IMR-90 (cell line): ENCODE measurements around the gene CCDC175. TPM values are rescaled to one million over a fixed set of nuclear protein-coding genes. Genes with fewer than 3 reads are reported as not detected.

Source experiments
- ATAC-seq: fragments of 200-7000 bp; cut with Tn5 transposase; 2 replicates; pipeline ENCODE4 v1.9.1; 2020; ENCODE audit warnings: low read depth, mild to moderate bottlenecking, moderate library complexity
- BruUV-seq: library from RNA; stranded (reverse); fragments of 400-500 nt; replicated peaks from 2 replicates; lab custom pipeline; 2021; lab: Mats Ljungman, UMichigan
- CTCF ChIA-PET: fragments of 300-600 bp; formaldehyde crosslinking; extraction: SDS; loops from one replicate; lab custom pipeline; 2021; ENCODE audit warnings: antibody characterized with exemption; lab: Yijun Ruan, JAX
- POLR2A ChIA-PET: fragments of 300-600 bp; sonication (Branson Sonifier 250); formaldehyde crosslinking; loops from one replicate; lab custom pipeline; 2022; ENCODE audit warnings: antibody characterized with exemption; ENCODE audit not compliant: unreplicated experiment; lab: Charles Lee
- DNase-seq: peaks from one replicate; pipeline ENCODE4 v3.0.0; 2013
- H2AFZ ChIP-seq: replicated peaks from 2 replicates; pipeline ENCODE3; 2013; ENCODE audit warnings: low read length, mild to moderate bottlenecking; ENCODE audit not compliant: poor library complexity
- H2AK5ac ChIP-seq: 2 replicates; pipeline ENCODE4 v1.6.1; 2013; ENCODE audit warnings: low read depth, low read length, inconsistent platforms
- H2AK9ac ChIP-seq: replicated peaks from 2 replicates; pipeline ENCODE3; 2013; ENCODE audit warnings: mild to moderate bottlenecking, low read depth, low read length, moderate library complexity; ENCODE audit not compliant: poor library complexity
- H2BK120ac ChIP-seq: 2 replicates; pipeline ENCODE4 v1.6.1; 2013; ENCODE audit warnings: low read depth, low read length, inconsistent platforms
- H2BK15ac ChIP-seq: 3 replicates; pipeline ENCODE4 v1.6.1; 2013; ENCODE audit warnings: low read depth, low read length, inconsistent platforms
- H2BK20ac ChIP-seq: 2 replicates; pipeline ENCODE4 v1.6.1; 2013; ENCODE audit warnings: low read depth, mild to moderate bottlenecking, inconsistent platforms, low read length, moderate library complexity
- H2BK5ac ChIP-seq: 2 replicates; pipeline ENCODE4 v1.6.1; 2013; ENCODE audit warnings: mild to moderate bottlenecking, low read depth, low read length, inconsistent platforms; ENCODE audit not compliant: poor library complexity, severe bottlenecking
- H3K14ac ChIP-seq: replicated peaks from 2 replicates; pipeline ENCODE4 v1.6.1; 2013; ENCODE audit warnings: low read depth, low read length, inconsistent platforms
- H3K18ac ChIP-seq: 2 replicates; pipeline ENCODE4 v1.6.1; 2013; ENCODE audit warnings: low read depth, low read length, control low read depth
- H3K23ac ChIP-seq: 2 replicates; pipeline ENCODE4 v1.6.1; 2013; ENCODE audit warnings: low read depth, low read length, inconsistent platforms
- H3K27ac ChIP-seq: 2 replicates; pipeline ENCODE4 v1.5.1; 2013; ENCODE audit warnings: mild to moderate bottlenecking, control low read depth, low read length; ENCODE audit not compliant: insufficient read depth
- H3K27me3 ChIP-seq: 2 replicates; pipeline ENCODE4 v1.6.1; 2013; ENCODE audit warnings: low read length; ENCODE audit not compliant: control insufficient read depth, insufficient read depth
- H3K36me3 ChIP-seq: 2 replicates; pipeline ENCODE4 v1.6.1; 2013; ENCODE audit warnings: low read length, mixed read lengths; ENCODE audit not compliant: control insufficient read depth, insufficient read depth
- H3K4ac ChIP-seq: 2 replicates; pipeline ENCODE4 v1.6.1; 2013; ENCODE audit warnings: low read depth, low read length, inconsistent platforms
- H3K4me1 ChIP-seq: 2 replicates; pipeline ENCODE4 v1.6.1; 2013; ENCODE audit warnings: low read length, mixed read lengths; ENCODE audit not compliant: control insufficient read depth, insufficient read depth
- H3K4me2 ChIP-seq: 2 replicates; pipeline ENCODE4 v1.6.1; 2013; ENCODE audit warnings: low read depth, mild to moderate bottlenecking, control low read depth, low read length, moderate library complexity
- H3K4me3 ChIP-seq: 2 replicates; pipeline ENCODE4 v1.5.1; 2013; ENCODE audit warnings: low read depth, mild to moderate bottlenecking, control low read depth, low read length, moderate library complexity; ENCODE audit not compliant: insufficient read depth
- H3K56ac ChIP-seq: 2 replicates; pipeline ENCODE4 v1.6.1; 2013; ENCODE audit warnings: low read length, inconsistent platforms; ENCODE audit not compliant: insufficient read depth; ENCODE audit errors: extremely low read depth
- H3K79me1 ChIP-seq, 2 experiments: 2 replicates each; pipeline ENCODE4 v1.6.1; 2013; ENCODE audit warnings: low read length in 2 of 2, inconsistent platforms in 1 of 2, low read depth in 1 of 2
- H3K9ac ChIP-seq: 2 replicates; pipeline ENCODE4 v1.6.1; 2013; ENCODE audit warnings: low read depth, low read length, control low read depth
- H3K9me1 ChIP-seq: 2 replicates; pipeline ENCODE4 v1.6.1; 2013; ENCODE audit warnings: low read length, inconsistent platforms; ENCODE audit not compliant: insufficient read depth
- H3K9me3 ChIP-seq: 2 replicates; pipeline ENCODE4 v1.6.1; 2013; ENCODE audit warnings: low read length; ENCODE audit not compliant: control insufficient read depth, insufficient read depth
- H4K20me1 ChIP-seq: 2 replicates; pipeline ENCODE4 v1.6.1; 2013; ENCODE audit warnings: low read length, inconsistent platforms; ENCODE audit not compliant: insufficient read depth
- H4K5ac ChIP-seq: 2 replicates; pipeline ENCODE4 v1.6.1; 2013; ENCODE audit warnings: mild to moderate bottlenecking, low read depth, low read length, control low read depth
- H4K8ac ChIP-seq, 2 experiments: 2 replicates each; pipeline ENCODE4 v1.6.1; 2013; ENCODE audit warnings: low read depth in 2 of 2, low read length in 2 of 2, control low read depth in 1 of 2, inconsistent platforms in 1 of 2
- H4K91ac ChIP-seq: 2 replicates; pipeline ENCODE4 v1.6.1; 2013; ENCODE audit warnings: low read depth, low read length, inconsistent platforms; ENCODE audit not compliant: insufficient read depth
- BHLHE40 ChIP-seq: fragments of 150-350 bp; IDR thresholded peaks from 2 replicates; pipeline ENCODE4 v1.6.1; 2016; ENCODE audit warnings: mild to moderate bottlenecking, low read depth, low read length
- CEBPB ChIP-seq: IDR thresholded peaks from 2 replicates; pipeline ENCODE4 v1.6.1; 2012; ENCODE audit warnings: low read depth, low read length, improper control_type of control experiment
- MAFK ChIP-seq: IDR thresholded peaks from 2 replicates; pipeline ENCODE4 v1.6.1; 2012; ENCODE audit warnings: low read depth, low read length, improper control_type of control experiment
- MAZ ChIP-seq: IDR thresholded peaks from 2 replicates; pipeline ENCODE4 v1.6.1; 2012; ENCODE audit warnings: low read depth, mild to moderate bottlenecking, low read length, improper control_type of control experiment, moderate library complexity, borderline replicate concordance
- POLR2A ChIP-seq: IDR thresholded peaks from 2 replicates; pipeline ENCODE4 v1.6.1; 2012; ENCODE audit warnings: mild to moderate bottlenecking, low read depth, low read length
- RAD21 ChIP-seq: IDR thresholded peaks from 2 replicates; pipeline ENCODE4 v1.6.1; 2012; ENCODE audit warnings: low read length, improper control_type of control experiment
- RCOR1 ChIP-seq: IDR thresholded peaks from 2 replicates; pipeline ENCODE4 v1.6.1; 2012; ENCODE audit warnings: mild to moderate bottlenecking, low read length, improper control_type of control experiment; ENCODE audit not compliant: insufficient replicate concordance
- WGBS, 2 experiments: methylation state at CpG; one replicate each; pipeline versions ENCODE4 v1.1.5 to v1.1.7; 2013; ENCODE audit warnings: missing lambda C conversion rate in 2 of 2; ENCODE audit not compliant: insufficient read length in 1 of 2; ENCODE audit errors: extremely low coverage in 2 of 2; 5-methylcytosine and 5-hydroxymethylcytosine counted together
- dilution Hi-C: fragments of 300-500 bp; cut with HindIII; formaldehyde crosslinking; loops from one replicate; pipeline ENCODE4 v1.14.3; 2018; ENCODE audit warnings: low sequenced_read_pairs; ENCODE audit not compliant: unreplicated experiment
- in situ Hi-C: fragments of 300-500 bp; cut with MboI; formaldehyde crosslinking; loops from 3 replicates; pipeline ENCODE4 v1.14.3; 2019; ENCODE audit warnings: low sequenced_read_pairs, inconsistent platforms, mixed read lengths
- intact Hi-C: fragments of 100-400 bp; cut with micrococcal nuclease; formaldehyde crosslinking; loops from 2 replicates; pipeline ENCODE4 v1.10.0; 2022
- polyA plus RNA-seq, 3 experiments: library from polyadenylated mRNA; depleted of rRNA; stranded (reverse); fragments of >200 nt; gene quantifications; 2 replicates each; pipeline ENCODE4 v1.2.3, GENCODE V29; 2012; ENCODE audit warnings: low replicate concordance in 1 of 3
- total RNA-seq: library from RNA; depleted of rRNA; stranded (reverse); fragments of >200 nt; gene quantifications from 2 replicates; pipeline ENCODE4 v1.2.3, GENCODE V29; 2012

CCDC175 gene
- total and polyA plus RNA-seq, 2 of the 4 experiments (the other 2 are of a cell fraction), result not detected

GRCh38 chr14:59510966-59511365 is 65.6 kb downstream of the CCDC175 start:
- WGBS, 2 experiments, result no CpG with 5 or more reads among the region's 3 CpGs

More at GRCh38 chr14:59510966-59511365, 65.6 kb downstream of the CCDC175 start:
- no peak overlapping the region for H2AFZ ChIP-seq
- no peak overlapping the region for H2BK5ac ChIP-seq
- no TSS peak for BruUV-seq
- no peak overlapping the region for H3K4me2 ChIP-seq
- H3K4me3 ChIP-seq, result no peak overlapping the region
- H4K5ac ChIP-seq, result no peak overlapping the region
- no peaks in the 10 kb centered on the region for H4K20me1 ChIP-seq
- H3K4me1 ChIP-seq, result no peaks in the 10 kb centered on the region
- dilution Hi-C loops (no loop called here), in situ Hi-C loops (no loop called here), intact Hi-C loops (no loop called here)
- H4K8ac ChIP-seq, result no peak overlapping the region
- H3K23ac ChIP-seq, result no peak overlapping the region
- H2AK5ac ChIP-seq, result no peak overlapping the region
- no peak overlapping the region for H3K18ac ChIP-seq
- no peaks in the 10 kb centered on the region for H3K79me1 ChIP-seq
- H2BK120ac ChIP-seq, result no peak overlapping the region
- no peak overlapping the region for H4K91ac ChIP-seq
- ChIA-PET POLR2A (no interaction called here), CTCF (interaction anchor here (1.7 kb wide), 1 partner anchor 14 kb away, joined by 4 read pairs; no protein-coding TSS in a partner anchor)
- no peaks in the 10 kb centered on the region for H3K27me3 ChIP-seq
- TF ChIP-seq BHLHE40 (no peak), RCOR1 (no peak), POLR2A (no peak), MAZ (no peak), MAFK (no peak), CEBPB (no peak), RAD21 (no peak)
- H3K9me3 ChIP-seq, result no peaks in the 10 kb centered on the region
- DNase-seq (no peak), ATAC-seq (no peak)
- H2BK20ac ChIP-seq, result no peak overlapping the region
- H2BK15ac ChIP-seq, result no peak overlapping the region
- H2AK9ac ChIP-seq, result no peak overlapping the region
- no peaks in the 10 kb centered on the region for H3K36me3 ChIP-seq
- H3K27ac ChIP-seq, result no peak overlapping the region
- H3K9me1 ChIP-seq, result 0 out of 2 replicates have a peak, but pooled peaks cover 2% of the 10 kb centered on the region
- H3K14ac ChIP-seq, result no peak overlapping the region
- no peak overlapping the region for H3K9ac ChIP-seq
- no peak overlapping the region for H3K56ac ChIP-seq
- no peak overlapping the region for H3K4ac ChIP-seq
